Measurements from ENCODE around the gene SLC25A22. TPM values are rescaled to one million over a fixed set of nuclear protein-coding genes. Genes with fewer than 3 reads are reported as not detected.

The SLC25A22 gene
- total and polyA plus RNA-seq, 10 of the 15 experiments (the other 5 are each of a cell fraction or from before 2014, with no cell fraction given), result 0.27 to 27.0 (median 8.2) TPM

- peak; percentile 49 for TF ChIP-seq MAX (IDR thresholded peaks at IDR 0.05; ENCODE audit: low read depth, low read length)
- TF ChIP-seq BHLHE40 (IDR thresholded peaks at IDR 0.05; ENCODE audit: borderline replicate concordance in 1 of 2, low read depth in 2 of 2, low read length in 1 of 2), result peak; percentile 32 to 75; a peak in 1 of 4 replicates
- TF ChIP-seq POLR2AphosphoS2 (IDR thresholded peaks at IDR 0.05; ENCODE audit: low read depth, low read length), result peak; percentile 48; the same call in 1 of the 2 replicates
- no peak for TF ChIP-seq CBX5 (IDR thresholded peaks at IDR 0.05; ENCODE audit: low read depth)
- TF ChIP-seq TCF3 (IDR thresholded peaks at IDR 0.05; ENCODE audit: borderline replicate concordance, insufficient read depth, low read depth, low read length), result 0 out of 2 replicates have a peak, but pooled peaks have one; percentile 47
- no peak for TF ChIP-seq CUX1 (IDR thresholded peaks at IDR 0.05; ENCODE audit: insufficient replicate concordance, low read depth, low read length)
- peak; percentile 36 for TF ChIP-seq SP1 (IDR thresholded peaks at IDR 0.05; ENCODE audit: low read depth, low read length)
- 0 out of 2 replicates have a peak, but pooled peaks have one; percentile 28 for TF ChIP-seq TARDBP (IDR thresholded peaks at IDR 0.05; ENCODE audit: borderline replicate concordance)
- 0 out of 2 replicates have a peak, but pooled peaks have one; percentile 59 for TF ChIP-seq HDGF (IDR thresholded peaks at IDR 0.05)
- TF ChIP-seq POLR2A (IDR thresholded peaks at IDR 0.05; ENCODE audit: low read depth, low read length), result peak; percentile 71
- TF ChIP-seq NBN (IDR thresholded peaks at IDR 0.05), result 0 out of 2 replicates have a peak, but pooled peaks have one; percentile 56
- no peak for TF ChIP-seq FOXM1 (IDR thresholded peaks at IDR 0.05; ENCODE audit: low read depth, low read length)
- TF ChIP-seq NKRF (conservative IDR thresholded peaks at IDR 0.05), result peak; percentile 57
- 0 out of 2 replicates have a peak, but pooled peaks have one; percentile 11 for TF ChIP-seq CHD2 (IDR thresholded peaks at IDR 0.05; ENCODE audit: borderline replicate concordance, low read depth, low read length)
- TF ChIP-seq CTCF (IDR thresholded peaks at IDR 0.05 in 2 of 3, conservative IDR thresholded peaks at IDR 0.05 in 1 of 3; ENCODE audit: control insufficient read depth in 2 of 3, extremely low read depth in 1 of 3, insufficient read depth in 1 of 3, low read depth in 3 of 3, low read length in 3 of 3), result no peak
- 0 out of 2 replicates have a peak, but pooled peaks have one; percentile 20 for TF ChIP-seq CREM (IDR thresholded peaks at IDR 0.05; ENCODE audit: low read depth)
- TF ChIP-seq SIN3A (IDR thresholded peaks at IDR 0.05; ENCODE audit: low read depth, low read length), result peak; percentile 93; the same call in 1 of the 2 replicates
Observed at GRCh38 chr11:797296-798092, 587 bp downstream of the SLC25A22 start (continued).
